Gastroesophageal sphincter (tissue), 3 donors: ENCODE measurements around the gene TTC9.

Experiments
- EP300 ChIP-seq: sonication (generic); formaldehyde crosslinking; IDR thresholded peaks from one replicate; pipeline ENCODE4 v1.6.1; 2017; ENCODE audit warnings: antibody characterized with exemption, mild to moderate bottlenecking
- POLR2A ChIP-seq, 2 donors: fragments of 450-650 bp; IDR thresholded peaks; one replicate each; pipeline ENCODE4 v1.6.1; 2017; ENCODE audit warnings: antibody characterized with exemption in 2 of 2, mild to moderate bottlenecking in 2 of 2, moderate library complexity in 1 of 2
- POLR2AphosphoS5 ChIP-seq: sonication (generic); formaldehyde crosslinking; IDR thresholded peaks from one replicate; pipeline ENCODE4 v1.6.1; 2017; ENCODE audit warnings: antibody characterized with exemption
- TF ChIP-seq, protein P1 (sequence below), 4 experiments: fragments of 200-600 bp in 2 of 4; fragments of 450-650 bp in 2 of 4; sonication (generic) in 1 of 4; IDR thresholded peaks; one replicate each; pipeline ENCODE4 v1.5.1; 2017 to 2019; ENCODE audit warnings: antibody characterized with exemption in 4 of 4, mild to moderate bottlenecking in 2 of 4, moderate library complexity in 2 of 4

GRCh38 chr14:70611216-70611615, 30.5 kb upstream of the TTC9 start:
- TF ChIP-seq POLR2AphosphoS5 (no peak), POLR2A (IDR thresholded peaks at IDR 0.05) (no peak), EP300 (no peak)
- TF ChIP-seq, protein P1, sequence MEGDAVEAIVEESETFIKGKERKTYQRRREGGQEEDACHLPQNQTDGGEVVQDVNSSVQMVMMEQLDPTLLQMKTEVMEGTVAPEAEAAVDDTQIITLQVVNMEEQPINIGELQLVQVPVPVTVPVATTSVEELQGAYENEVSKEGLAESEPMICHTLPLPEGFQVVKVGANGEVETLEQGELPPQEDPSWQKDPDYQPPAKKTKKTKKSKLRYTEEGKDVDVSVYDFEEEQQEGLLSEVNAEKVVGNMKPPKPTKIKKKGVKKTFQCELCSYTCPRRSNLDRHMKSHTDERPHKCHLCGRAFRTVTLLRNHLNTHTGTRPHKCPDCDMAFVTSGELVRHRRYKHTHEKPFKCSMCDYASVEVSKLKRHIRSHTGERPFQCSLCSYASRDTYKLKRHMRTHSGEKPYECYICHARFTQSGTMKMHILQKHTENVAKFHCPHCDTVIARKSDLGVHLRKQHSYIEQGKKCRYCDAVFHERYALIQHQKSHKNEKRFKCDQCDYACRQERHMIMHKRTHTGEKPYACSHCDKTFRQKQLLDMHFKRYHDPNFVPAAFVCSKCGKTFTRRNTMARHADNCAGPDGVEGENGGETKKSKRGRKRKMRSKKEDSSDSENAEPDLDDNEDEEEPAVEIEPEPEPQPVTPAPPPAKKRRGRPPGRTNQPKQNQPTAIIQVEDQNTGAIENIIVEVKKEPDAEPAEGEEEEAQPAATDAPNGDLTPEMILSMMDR (IDR thresholded peaks at IDR 0.05): no peak
